T-helper 1 cell treated with Interleukin-12 subunit alpha and Interleukin-12 subunit beta and Interleukin-4 antibody, amounts not matched to agents 30 μg/mL and 1 μg/mL, for 36 hours (primary cell): ENCODE results near the gene KLRC1.
"Not testable (repeated sequence)": the region's sequence is repeated elsewhere in the genome, so short reads cannot be mapped to it uniquely, and the experiment has no call there.

ENCODE experiments used
- H3K27ac Mint-ChIP-seq: one replicate; pipeline ENCODE4 v1.8.0; 2021; ENCODE audit warnings: mild to moderate bottlenecking, mixed read lengths
- H3K27me3 Mint-ChIP-seq: one replicate; pipeline ENCODE4 v1.8.0; 2021; ENCODE audit warnings: low read depth, mixed read lengths
- H3K36me3 Mint-ChIP-seq: one replicate; pipeline ENCODE4 v1.8.0; 2021; ENCODE audit warnings: low read depth, mixed read lengths
- H3K4me1 Mint-ChIP-seq: one replicate; pipeline ENCODE4 v1.8.0; 2021; ENCODE audit warnings: low read depth, mixed read lengths
- H3K4me3 Mint-ChIP-seq: one replicate; pipeline ENCODE4 v1.8.0; 2021; ENCODE audit warnings: mild to moderate bottlenecking, moderate library complexity, mixed read lengths
- H3K9me3 Mint-ChIP-seq: one replicate; pipeline ENCODE4 v1.8.0; 2021; ENCODE audit warnings: mixed read lengths

KLRC1 gene

GRCh38 chr12:10453156-10453555 is at the start of gene KLRC1:
Gene KLRC1 (minus strand): TSS chr12:10453377. CDS start chr12:10451156, 2,221 bp downstream.
- H3K36me3 Mint-ChIP-seq = peaks cover 3% of the 10 kb centered on the region
- H3K4me1 Mint-ChIP-seq = no peaks in the 10 kb centered on the region
- H3K4me3 Mint-ChIP-seq = no peak within 1 kb of the TSS
- H3K9me3 Mint-ChIP-seq = peaks cover 29% of the 10 kb centered on the region
- H3K27ac Mint-ChIP-seq = no peak within 1 kb of the TSS
- H3K27me3 Mint-ChIP-seq = no peaks in the 10 kb centered on the region

- no peak overlapping the region for H3K4me3 Mint-ChIP-seq
- no peaks in the 10 kb centered on the region for H3K36me3 Mint-ChIP-seq
- peaks cover 22% of the 10 kb centered on the region for H3K27me3 Mint-ChIP-seq
- no peaks in the 10 kb centered on the region for H3K9me3 Mint-ChIP-seq
- peaks cover 3% of the 10 kb centered on the region for H3K4me1 Mint-ChIP-seq
- H3K27ac Mint-ChIP-seq = no peak overlapping the region
These were observed 47.9 kb upstream of the KLRC1 start for GRCh38 chr12:10501030-10501429.

GRCh38 chr12:10498042-10498441 is 44.9 kb upstream of the KLRC1 start:
- no peak overlapping the region for H3K4me3 Mint-ChIP-seq
- H3K9me3 Mint-ChIP-seq = no peaks in the 10 kb centered on the region
- no peaks in the 10 kb centered on the region for H3K36me3 Mint-ChIP-seq
- H3K4me1 Mint-ChIP-seq = peaks cover 3% of the 10 kb centered on the region
- no peak overlapping the region for H3K27ac Mint-ChIP-seq
- peaks cover 21% of the 10 kb centered on the region for H3K27me3 Mint-ChIP-seq

GRCh38 chr12:10497602-10498001 is 44.4 kb upstream of the KLRC1 start:
- no peaks in the 10 kb centered on the region for H3K9me3 Mint-ChIP-seq
- peaks cover 3% of the 10 kb centered on the region for H3K4me1 Mint-ChIP-seq
- no peak overlapping the region for H3K4me3 Mint-ChIP-seq
- peaks cover 19% of the 10 kb centered on the region for H3K27me3 Mint-ChIP-seq
- H3K27ac Mint-ChIP-seq = no peak overlapping the region
- no peaks in the 10 kb centered on the region for H3K36me3 Mint-ChIP-seq

- H3K4me3 Mint-ChIP-seq = no peak overlapping the region
- H3K4me1 Mint-ChIP-seq = no peaks in the 10 kb centered on the region
- H3K36me3 Mint-ChIP-seq = no peaks in the 10 kb centered on the region
- H3K27me3 Mint-ChIP-seq = peaks cover 14% of the 10 kb centered on the region
- H3K27ac Mint-ChIP-seq = no peak overlapping the region
- no peaks in the 10 kb centered on the region for H3K9me3 Mint-ChIP-seq
These were observed 38.6 kb upstream of the KLRC1 start for GRCh38 chr12:10491766-10492165.

GRCh38 chr12:10487328-10487727 is 34.2 kb upstream of the KLRC1 start:
- H3K4me1 Mint-ChIP-seq, H3K27ac Mint-ChIP-seq, H3K4me3 Mint-ChIP-seq, H3K9me3 Mint-ChIP-seq, H3K36me3 Mint-ChIP-seq: not testable (repeated sequence)
- peaks cover 14% of the 10 kb centered on the region for H3K27me3 Mint-ChIP-seq

- not testable (repeated sequence) for H3K4me3 Mint-ChIP-seq, H3K4me1 Mint-ChIP-seq, H3K27me3 Mint-ChIP-seq
These were observed 28.7 kb upstream of the KLRC1 start for GRCh38 chr12:10481901-10482300.

GRCh38 chr12:10472808-10473207 is 19.6 kb upstream of the KLRC1 start:
- H3K27me3 Mint-ChIP-seq, H3K4me1 Mint-ChIP-seq, H3K27ac Mint-ChIP-seq, H3K36me3 Mint-ChIP-seq, H3K9me3 Mint-ChIP-seq, H3K4me3 Mint-ChIP-seq: not testable (repeated sequence)

More at GRCh38 chr12:10481901-10482300, 28.7 kb upstream of the KLRC1 start:
- not testable (repeated sequence) for H3K27ac Mint-ChIP-seq, H3K9me3 Mint-ChIP-seq, H3K36me3 Mint-ChIP-seq

- Mint-ChIP-seq H3K36me3 (no peaks in the 10 kb centered on the region), H3K27ac (no peak overlapping the region)
These were observed 16.5 kb upstream of the KLRC1 start for GRCh38 chr12:10469701-10470100.

GRCh38 chr12:10466311-10466710 is 13.1 kb upstream of the KLRC1 start:
- Mint-ChIP-seq H3K4me3 (no peak overlapping the region), H3K4me1 (no peaks in the 10 kb centered on the region), H3K9me3 (peaks cover 13% of the 10 kb centered on the region), H3K36me3 (no peaks in the 10 kb centered on the region), H3K27me3 (peaks cover 8% of the 10 kb centered on the region), H3K27ac (no peak overlapping the region)

More at GRCh38 chr12:10469701-10470100, 16.5 kb upstream of the KLRC1 start:
- no peaks in the 10 kb centered on the region for H3K27me3 Mint-ChIP-seq
- no peaks in the 10 kb centered on the region for H3K9me3 Mint-ChIP-seq
- no peaks in the 10 kb centered on the region for H3K4me1 Mint-ChIP-seq
- no peak overlapping the region for H3K4me3 Mint-ChIP-seq

- H3K27me3 Mint-ChIP-seq = peaks cover 7% of the 10 kb centered on the region
- H3K27ac Mint-ChIP-seq = no peak overlapping the region
- H3K9me3 Mint-ChIP-seq = peaks cover 43% of the 10 kb centered on the region
- H3K36me3 Mint-ChIP-seq = peaks cover 3% of the 10 kb centered on the region
- H3K4me1 Mint-ChIP-seq = no peaks in the 10 kb centered on the region
- H3K4me3 Mint-ChIP-seq = no peak overlapping the region
These were observed 4.6 kb upstream of the KLRC1 start for GRCh38 chr12:10457760-10458159.

GRCh38 chr12:10456856-10457255 is 3.7 kb upstream of the KLRC1 start:
- Mint-ChIP-seq H3K4me3 (no peak overlapping the region), H3K27me3 (peaks cover 5% of the 10 kb centered on the region), H3K36me3 (peaks cover 3% of the 10 kb centered on the region), H3K4me1 (no peaks in the 10 kb centered on the region), H3K27ac (no peak overlapping the region), H3K9me3 (peaks cover 40% of the 10 kb centered on the region)

GRCh38 chr12:10455766-10456165 is 2.6 kb upstream of the KLRC1 start:
- Mint-ChIP-seq H3K9me3 (peaks cover 37% of the 10 kb centered on the region), H3K27ac (no peak overlapping the region), H3K27me3 (peaks cover 3% of the 10 kb centered on the region), H3K36me3 (peaks cover 3% of the 10 kb centered on the region), H3K4me1 (no peaks in the 10 kb centered on the region), H3K4me3 (no peak overlapping the region)

- Mint-ChIP-seq H3K36me3 (peaks cover 3% of the 10 kb centered on the region), H3K27me3 (no peaks in the 10 kb centered on the region), H3K27ac (no peak overlapping the region), H3K4me3 (no peak overlapping the region), H3K4me1 (no peaks in the 10 kb centered on the region), H3K9me3 (peaks cover 33% of the 10 kb centered on the region)
These were observed 1.4 kb upstream of the KLRC1 start for GRCh38 chr12:10454531-10454930.

GRCh38 chr12:10448236-10448635 is 4.9 kb downstream of the KLRC1 start:
- Mint-ChIP-seq H3K4me1 (no peaks in the 10 kb centered on the region), H3K27me3 (no peaks in the 10 kb centered on the region), H3K27ac (no peak overlapping the region), H3K36me3 (no peaks in the 10 kb centered on the region), H3K4me3 (no peak overlapping the region), H3K9me3 (no peaks in the 10 kb centered on the region)

- H3K27me3 Mint-ChIP-seq, H3K9me3 Mint-ChIP-seq, H3K36me3 Mint-ChIP-seq, H3K4me1 Mint-ChIP-seq, H3K4me3 Mint-ChIP-seq, H3K27ac Mint-ChIP-seq: not testable (repeated sequence)
These were observed 7.1 kb downstream of the KLRC1 start for GRCh38 chr12:10446052-10446451.
